H9 (cell line): Measurements from ENCODE around the gene ANKS3. TPM values are rescaled to one million over a fixed set of nuclear protein-coding genes. Genes with fewer than 3 reads are reported as not detected.

ENCODE experiments used
- DNase-seq: peaks from one replicate; pipeline ENCODE4 v3.0.0-alpha.2; 2017
- H2AFZ ChIP-seq: one replicate; pipeline ENCODE4 v1.6.1; 2013; ENCODE audit warnings: mild to moderate bottlenecking, low read length, control low read depth, moderate library complexity
- H2AK5ac ChIP-seq: 2 replicates; pipeline ENCODE4 v1.6.1; 2013; ENCODE audit warnings: low read length, control low read depth, mixed read lengths; ENCODE audit not compliant: insufficient read length
- H2BK120ac ChIP-seq: one replicate; pipeline ENCODE4 v1.6.1; 2013; ENCODE audit warnings: low read depth, mild to moderate bottlenecking, low read length, control low read depth, inconsistent platforms; ENCODE audit not compliant: poor library complexity, severe bottlenecking
- H2BK12ac ChIP-seq: 2 replicates; pipeline ENCODE4 v1.6.1; 2013; ENCODE audit warnings: low read length, control low read depth, mixed read lengths, low read depth; ENCODE audit not compliant: insufficient read length
- H2BK15ac ChIP-seq: 2 replicates; pipeline ENCODE4 v1.6.1; 2013; ENCODE audit warnings: low read depth, low read length, control low read depth
- H2BK20ac ChIP-seq: one replicate; pipeline ENCODE4 v1.6.1; 2013; ENCODE audit warnings: low read depth, mild to moderate bottlenecking, low read length, control low read depth, inconsistent platforms; ENCODE audit not compliant: poor library complexity, severe bottlenecking
- H2BK5ac ChIP-seq: 2 replicates; pipeline ENCODE4 v1.6.1; 2013; ENCODE audit warnings: low read length, control low read depth, mixed read lengths; ENCODE audit not compliant: insufficient read length
- H3K14ac ChIP-seq: 2 replicates; pipeline ENCODE4 v1.6.1; 2013; ENCODE audit warnings: low read length, control low read depth; ENCODE audit not compliant: insufficient read depth
- H3K18ac ChIP-seq: 2 replicates; pipeline ENCODE4 v1.6.1; 2013; ENCODE audit warnings: low read depth, mild to moderate bottlenecking, mixed read lengths, low read length, control low read depth; ENCODE audit not compliant: insufficient read length
- H3K23ac ChIP-seq: 2 replicates; pipeline ENCODE4 v1.6.1; 2013; ENCODE audit warnings: low read length, control low read depth, mixed read lengths, low read depth; ENCODE audit not compliant: insufficient read length
- H3K23me2 ChIP-seq: 2 replicates; pipeline ENCODE4 v1.6.1; 2013; ENCODE audit warnings: low read depth, mild to moderate bottlenecking, mixed read lengths, low read length, control low read depth; ENCODE audit not compliant: insufficient read length, poor library complexity, severe bottlenecking
- H3K27ac ChIP-seq: 2 replicates; pipeline ENCODE4 v1.5.1; 2013; ENCODE audit warnings: low read length, control low read depth, mixed read lengths, low read depth; ENCODE audit not compliant: insufficient read length
- H3K27me3 ChIP-seq: 2 replicates; pipeline ENCODE4 v1.6.1; 2013; ENCODE audit warnings: low read length, control low read depth, inconsistent platforms; ENCODE audit not compliant: insufficient read depth
- H3K4ac ChIP-seq: 2 replicates; pipeline ENCODE4 v1.6.1; 2013; ENCODE audit warnings: low read depth, mild to moderate bottlenecking, control low read depth, inconsistent platforms, low read length, moderate library complexity
- H3K4me1 ChIP-seq: 2 replicates; pipeline ENCODE4 v1.6.1; 2013; ENCODE audit warnings: low read length, control low read depth, inconsistent platforms; ENCODE audit not compliant: insufficient read depth
- H3K4me2 ChIP-seq: 2 replicates; pipeline ENCODE4 v1.6.1; 2013; ENCODE audit warnings: low read length, control low read depth, mixed read lengths; ENCODE audit not compliant: insufficient read length, insufficient read depth
- H3K56ac ChIP-seq: 2 replicates; pipeline ENCODE4 v1.6.1; 2013; ENCODE audit warnings: low read depth, mild to moderate bottlenecking, mixed read lengths, low read length, control low read depth; ENCODE audit not compliant: insufficient read length
- H3K79me1 ChIP-seq: 2 replicates; pipeline ENCODE4 v1.6.1; 2013; ENCODE audit warnings: low read depth, mild to moderate bottlenecking, moderate library complexity, low read length, control low read depth, inconsistent platforms; ENCODE audit not compliant: insufficient read depth, poor library complexity, severe bottlenecking
- H3K79me2 ChIP-seq: 2 replicates; pipeline ENCODE4 v1.6.1; 2013; ENCODE audit warnings: low read length, control low read depth, inconsistent platforms; ENCODE audit not compliant: insufficient read depth
- H3K9ac ChIP-seq: 2 replicates; pipeline ENCODE4 v1.6.1; 2013; ENCODE audit warnings: low read length, control low read depth, mixed read lengths; ENCODE audit not compliant: insufficient read length; ENCODE audit errors: extremely low read depth
- H3K9me3 ChIP-seq: one replicate; pipeline ENCODE4 v1.6.1; 2013; ENCODE audit warnings: low read depth, low read length, inconsistent platforms; ENCODE audit not compliant: control insufficient read depth
- H3T11ph ChIP-seq: one replicate; pipeline ENCODE4 v1.6.1; 2013; ENCODE audit warnings: mild to moderate bottlenecking, low read length, control low read depth, inconsistent platforms
- H4K20me1 ChIP-seq: one replicate; pipeline ENCODE4 v1.6.1; 2013; ENCODE audit not compliant: control insufficient read depth, insufficient read length, insufficient read depth
- H4K5ac ChIP-seq: 2 replicates; pipeline ENCODE4 v1.6.1; 2013; ENCODE audit warnings: low read depth, mild to moderate bottlenecking, mixed read lengths, low read length, control low read depth; ENCODE audit not compliant: insufficient read length
- H4K8ac ChIP-seq: replicated peaks from 2 replicates; pipeline ENCODE4 v1.6.1; 2013; ENCODE audit warnings: low read length, control low read depth, mixed read lengths, low read depth; ENCODE audit not compliant: insufficient read length
- H4K91ac ChIP-seq: 2 replicates; pipeline ENCODE4 v1.6.1; 2013; ENCODE audit warnings: low read depth, mild to moderate bottlenecking, moderate library complexity, mixed read lengths, low read length, control low read depth; ENCODE audit not compliant: insufficient read length
- H3K27ac Mint-ChIP-seq, 3 experiments: 2 replicates in 2 of 3; 3 replicates in 1 of 3; pipeline ENCODE4 v1.8.0; 2020 to 2021; ENCODE audit warnings: mixed read lengths in 3 of 3, mild to moderate bottlenecking in 1 of 3, moderate library complexity in 1 of 3
- H3K27me3 Mint-ChIP-seq: 2 replicates; pipeline ENCODE4 v1.8.0; 2021; ENCODE audit warnings: low read depth, mild to moderate bottlenecking, moderate library complexity, mixed read lengths
- H3K36me3 Mint-ChIP-seq, 3 experiments: 2 replicates in 2 of 3; 3 replicates in 1 of 3; pipeline ENCODE4 v1.8.0; 2020 to 2021; ENCODE audit warnings: low read depth in 3 of 3, mixed read lengths in 3 of 3; ENCODE audit not compliant: insufficient read depth in 1 of 3
- H3K4me1 Mint-ChIP-seq, 2 experiments: 2 replicates each; pipeline ENCODE4 v1.8.0; 2020; ENCODE audit warnings: mixed read lengths in 2 of 2
- H3K4me3 Mint-ChIP-seq, 2 experiments: 2 replicates in 1 of 2; 3 replicates in 1 of 2; pipeline ENCODE4 v1.8.0; 2020 to 2021; ENCODE audit warnings: mild to moderate bottlenecking in 2 of 2, mixed read lengths in 2 of 2, moderate library complexity in 1 of 2
- H3K9me3 Mint-ChIP-seq, 2 experiments: 2 replicates in 1 of 2; 3 replicates in 1 of 2; pipeline ENCODE4 v1.8.0; 2020; ENCODE audit warnings: mild to moderate bottlenecking in 2 of 2, mixed read lengths in 2 of 2, moderate library complexity in 1 of 2
- CTCF ChIP-seq: fragments of 200-600 bp; sonication (generic); conservative IDR thresholded peaks from 3 replicates; pipeline ENCODE4 v1.8.0; 2021; ENCODE audit warnings: antibody characterized with exemption, mild to moderate bottlenecking
- WGBS: extraction: QIAGEN DNeasy Blood & Tissue Kit; methylation state at CpG from one replicate; pipeline ENCODE4 v1.1.7; 2013; ENCODE audit warnings: missing lambda C conversion rate, low lambda C conversion rate, mixed read lengths; ENCODE audit not compliant: insufficient read length; ENCODE audit errors: extremely low coverage; 5-methylcytosine and 5-hydroxymethylcytosine counted together
- total RNA-seq: library from RNA; stranded (reverse); gene quantifications from 2 replicates; pipeline ENCODE4 v1.2.1, GENCODE V29; 2021

The ANKS3 gene
- total RNA-seq, 1 experiment from 2014 or later, result 32.0 TPM

- peaks cover 14 to 17% of the 10 kb centered on the region in 2 experiments for H3K4me1 Mint-ChIP-seq
- H2BK12ac ChIP-seq, result no peak overlapping the region
- no peaks in the 10 kb centered on the region for H3K4me1 ChIP-seq
- WGBS, result no CpG with 5 or more reads among the region's 7 CpGs
- no peak overlapping the region for H2BK5ac ChIP-seq
- no peak overlapping the region for H3K27ac ChIP-seq
- no peak overlapping the region for H3K27ac Mint-ChIP-seq
- H3K23me2 ChIP-seq, result peaks cover 5% of the 10 kb centered on the region
- no peak overlapping the region for H4K5ac ChIP-seq
- no peaks in the 10 kb centered on the region for H3K27me3 Mint-ChIP-seq
- H3K23ac ChIP-seq, result no peak overlapping the region
- no peak for DNase-seq
- no peak overlapping the region for H3K14ac ChIP-seq
- no peak overlapping the region for H3K4me2 ChIP-seq
- no peaks in the 10 kb centered on the region for H3K9me3 ChIP-seq
- no peaks in the 10 kb centered on the region for H3K27me3 ChIP-seq
- no peak overlapping the region for H4K91ac ChIP-seq
- H3K79me2 ChIP-seq, result no peaks in the 10 kb centered on the region
- no peak overlapping the region for H4K8ac ChIP-seq
- H2AK5ac ChIP-seq, result no peak overlapping the region
- H3K4me3 Mint-ChIP-seq, result no peak overlapping the region
- H2BK15ac ChIP-seq, result no peak overlapping the region
- no peak overlapping the region for H3K4ac ChIP-seq
- H3K18ac ChIP-seq, result no peak overlapping the region
- H2BK20ac ChIP-seq, result no peak overlapping the region
- H3T11ph ChIP-seq, result no peak overlapping the region
- H2AFZ ChIP-seq, result no peak overlapping the region
- H3K9me3 Mint-ChIP-seq, result no peaks in the 10 kb centered on the region
- H3K79me1 ChIP-seq, result no peaks in the 10 kb centered on the region
- no peak overlapping the region for H3K56ac ChIP-seq
- TF ChIP-seq CTCF, result no peak
- no peak overlapping the region for H3K9ac ChIP-seq
- H2BK120ac ChIP-seq, result no peak overlapping the region
- H4K20me1 ChIP-seq, result no peaks in the 10 kb centered on the region
- H3K36me3 Mint-ChIP-seq, result peaks cover 21 to 55% (median 47%) of the 10 kb centered on the region in 3 experiments
Observed at GRCh38 chr16:4763791-4764190, 29.7 kb upstream of the ANKS3 start.
